Spleen (tissue), 11 donors: ENCODE measurements around the gene POLR3GL. TPM values are rescaled to one million over a fixed set of nuclear protein-coding genes. Genes with fewer than 3 reads are reported as not detected.
A peak's percentile ranks its signal among the peaks of the same experiment; 100 is the strongest.

Experiments used
- DNase-seq: peaks from one replicate; pipeline ENCODE4 v3.0.0-alpha.2; 2020
- H3K27ac ChIP-seq, 8 donors: fragments of 200-600 bp; sonication (generic) in 7 of 8; 1 replicate in 4 of 8; 2 replicates in 4 of 8; pipeline versions ENCODE4 v1.5.0 to v1.8.0; 2016 to 2021; ENCODE audit warnings: inconsistent platforms in 4 of 8, mild to moderate bottlenecking in 4 of 8, moderate library complexity in 1 of 8
- H3K27me3 ChIP-seq, 7 donors: fragments of 200-600 bp; sonication (generic) in 6 of 7; replicated peaks in 1 of 7; 1 replicate in 4 of 7; 2 replicates in 3 of 7; pipeline versions ENCODE4 v1.5.0 to v1.8.0; 2016 to 2021; ENCODE audit warnings: inconsistent platforms in 3 of 7, mild to moderate bottlenecking in 1 of 7
- H3K36me3 ChIP-seq, 6 donors: fragments of 200-600 bp; sonication (generic) in 5 of 6; 1 replicate in 4 of 6; 2 replicates in 2 of 6; pipeline versions ENCODE4 v1.5.0 to v1.8.0; 2016 to 2021; ENCODE audit warnings: inconsistent platforms in 2 of 6
- H3K4me1 ChIP-seq, 6 donors: fragments of 200-600 bp; sonication (generic) in 5 of 6; 1 replicate in 3 of 6; 2 replicates in 3 of 6; pipeline versions ENCODE4 v1.5.0 to v1.8.0; 2016 to 2021; ENCODE audit warnings: inconsistent platforms in 3 of 6
- H3K4me3 ChIP-seq, 8 donors: fragments of 200-600 bp; sonication (generic) in 7 of 8; 1 replicate in 4 of 8; 2 replicates in 4 of 8; pipeline versions ENCODE4 v1.5.0 to v1.8.0; 2016 to 2021; ENCODE audit warnings: inconsistent platforms in 4 of 8, mild to moderate bottlenecking in 4 of 8, moderate library complexity in 2 of 8
- H3K9me3 ChIP-seq, 8 donors: fragments of 200-600 bp; sonication (generic) in 7 of 8; 1 replicate in 4 of 8; 2 replicates in 4 of 8; pipeline versions ENCODE4 v1.5.0 to v1.8.0; 2016 to 2021; ENCODE audit warnings: inconsistent platforms in 4 of 8
- CTCF ChIP-seq, 11 experiments: fragments of 200-600 bp in 7 of 11; fragments of 450-650 bp in 4 of 11; sonication (generic) in 4 of 11; IDR thresholded peaks in 8 of 11; conservative IDR thresholded peaks in 3 of 11; 1 replicate in 7 of 11; 2 replicates in 4 of 11; pipeline versions ENCODE4 v1.4.0 to v1.8.0; 2016 to 2021; ENCODE audit warnings: antibody characterized with exemption in 11 of 11, inconsistent platforms in 4 of 11, mild to moderate bottlenecking in 1 of 11
- POLR2A ChIP-seq, 3 donors: fragments of 450-650 bp; IDR thresholded peaks; one replicate each; pipeline ENCODE4 v1.5.1; 2017; ENCODE audit warnings: antibody characterized with exemption in 3 of 3, mild to moderate bottlenecking in 1 of 3
- POLR2AphosphoS5 ChIP-seq, 3 donors: sonication (generic); formaldehyde crosslinking; IDR thresholded peaks; one replicate each; pipeline ENCODE4 v1.5.1; 2017; ENCODE audit warnings: antibody characterized with exemption in 3 of 3
- WGBS, 5 donors: extraction: QIAGEN DNeasy Blood & Tissue Kit in 3 of 5; methylation state at CpG; one replicate each; pipeline versions ENCODE4 v1.1.5 to v1.1.7; 2013 to 2018; 5-methylcytosine and 5-hydroxymethylcytosine counted together
- intact Hi-C: fragments of 100-400 bp; cut with DNase I; formaldehyde crosslinking; loops from one replicate; pipeline ENCODE4 v1.15.0; 2023; ENCODE audit warnings: low total_unique reads
- polyA plus RNA-seq, 3 donors: library from polyadenylated mRNA; stranded (reverse); fragments of 200-250 nt; gene quantifications; one replicate each; pipeline ENCODE4 v1.2.1, GENCODE V29; 2013
- total RNA-seq, 7 donors: library from RNA; depleted of rRNA in 3 of 7; stranded (reverse); fragments of >200 nt in 3 of 7; fragmentation: NEBNext Ultra II Directional in 4 of 7; extraction: Animal tissue kit (Norgen Biotek cat#: 25700) in 4 of 7; gene quantifications; one replicate each; pipeline versions ENCODE4 v1.1.0 to v1.2.1, GENCODE V29; 2016 to 2021
- donor health status: healthy with polysubstance abuse.
- donor health status: DM: no; HTN: no; CAD: no; lungs with moderate emphysema.
- donor health status: DM: no; HTN: no; CAD: no.
- donor health status: Bipolar disorder and iron deficiency.
- donor health status: healthy.
- donor health status: DM: no; HTN: no; CAD: no.
- donor health status: DM: yes; HTN: yes; CAD: no.

POLR3GL gene
- total and polyA plus RNA-seq, 10 donors = 22.1 to 69.2 (median 32.9) TPM

- intact Hi-C loops = no loop called here
- TF ChIP-seq CTCF (IDR thresholded peaks at IDR 0.05 in 8 of 11, conservative IDR thresholded peaks at IDR 0.05 in 3 of 11) (no peak), POLR2A (IDR thresholded peaks at IDR 0.05) (no peak), POLR2AphosphoS5 (IDR thresholded peaks at IDR 0.05) (no peak)
- peaks cover 23 to 94% (median 61%) of the 10 kb centered on the region in 6 donors for H3K4me1 ChIP-seq
These were observed 10.6 kb upstream of the POLR3GL start for GRCh38 chr1:145953861-145954260.

GRCh38 chr1:145955436-145955835 lies 9.1 kb upstream of the POLR3GL start:
- Histone ChIP-seq H3K4me3 (peak overlapping the region in 2 of 8 donors; percentile 81 to 84), H3K9me3 (no peaks in the 10 kb centered on the region), H3K36me3 (peaks cover 0 to 24% (median 0%) of the 10 kb centered on the region in 6 donors), H3K27me3 (no peaks in the 10 kb centered on the region), H3K4me1 (peaks cover 33 to 94% (median 70%) of the 10 kb centered on the region in 6 donors), H3K27ac (peak overlapping the region in 7 of 8 donors; percentile 42 to 99 (median 96))
- intact Hi-C loops = no loop called here
- DNase-seq = no peak
- 48 to 59% (median 53%) methylated on average over 2 of the region's 2 CpGs for WGBS, 5 donors
- TF ChIP-seq POLR2A (IDR thresholded peaks at IDR 0.05) = no peak
- TF ChIP-seq POLR2AphosphoS5 (IDR thresholded peaks at IDR 0.05) = no peak
- TF ChIP-seq CTCF (IDR thresholded peaks at IDR 0.05 in 8 of 11, conservative IDR thresholded peaks at IDR 0.05 in 3 of 11) = no peak

More at GRCh38 chr1:145953861-145954260, 10.6 kb upstream of the POLR3GL start:
- Histone ChIP-seq H3K9me3 (no peaks in the 10 kb centered on the region), H3K27me3 (no peaks in the 10 kb centered on the region), H3K27ac (no peak overlapping the region), H3K36me3 (peaks cover 0 to 36% (median 0%) of the 10 kb centered on the region in 6 donors), H3K4me3 (no peak overlapping the region)
- DNase-seq = no peak
- WGBS, 5 donors = 86 to 96% (median 91%) methylated on average over 6 of the region's 6 CpGs

GRCh38 chr1:145956361-145956760 lies 8.1 kb upstream of the POLR3GL start:
- Histone ChIP-seq H3K27ac (peak overlapping the region in 7 of 8 donors; percentile 92 to 99 (median 97)), H3K9me3 (no peaks in the 10 kb centered on the region), H3K4me3 (peak overlapping the region in 7 of 8 donors; percentile 50 to 91 (median 81)), H3K4me1 (peaks cover 33 to 94% (median 70%) of the 10 kb centered on the region in 6 donors), H3K27me3 (peaks cover 0 to 5% (median 0%) of the 10 kb centered on the region in 7 donors), H3K36me3 (peaks cover 0 to 15% (median 0%) of the 10 kb centered on the region in 6 donors)
- intact Hi-C loops = no loop called here
- TF ChIP-seq CTCF (IDR thresholded peaks at IDR 0.05 in 8 of 11, conservative IDR thresholded peaks at IDR 0.05 in 3 of 11) = no peak
- TF ChIP-seq POLR2AphosphoS5 (IDR thresholded peaks at IDR 0.05) = no peak
- no peak for TF ChIP-seq POLR2A (IDR thresholded peaks at IDR 0.05)
- DNase-seq = no peak

- H3K9me3 ChIP-seq = no peaks in the 10 kb centered on the region
- no peak for TF ChIP-seq CTCF (IDR thresholded peaks at IDR 0.05 in 8 of 11, conservative IDR thresholded peaks at IDR 0.05 in 3 of 11)
- TF ChIP-seq POLR2AphosphoS5 (IDR thresholded peaks at IDR 0.05) = no peak
- TF ChIP-seq POLR2A (IDR thresholded peaks at IDR 0.05) = no peak
- 2 to 6% (median 3%) methylated on average over 3 of the region's 3 CpGs for WGBS, 5 donors
- intact Hi-C loops = no loop called here
- H3K27ac ChIP-seq = peak overlapping the region; percentile 76 to 99 (median 96)
- H3K4me1 ChIP-seq = peaks cover 33 to 94% (median 74%) of the 10 kb centered on the region in 6 donors
- H3K27me3 ChIP-seq = peaks cover 0 to 10% (median 0%) of the 10 kb centered on the region in 7 donors
- H3K4me3 ChIP-seq = peak overlapping the region; percentile 50 to 91 (median 80)
- H3K36me3 ChIP-seq = peaks cover 0 to 11% (median 0%) of the 10 kb centered on the region in 6 donors
- DNase-seq = no peak
These were observed 7.6 kb upstream of the POLR3GL start for GRCh38 chr1:145956781-145957442.
